GM23248 (cell line): ENCODE results near the gene GPR162.

Experiments
- EZH2 ChIP-seq: fragments of 200-600 bp; sonication (generic); IDR thresholded peaks from 2 replicates; pipeline ENCODE4 v1.6.1; 2018; ENCODE audit warnings: antibody characterized with exemption, mild to moderate bottlenecking; ENCODE audit not compliant: insufficient read depth, poor library complexity, severe bottlenecking
- EZH2phosphoT487 ChIP-seq: fragments of 200-600 bp; sonication (generic); IDR thresholded peaks from 2 replicates; pipeline ENCODE4 v1.6.1; 2018; ENCODE audit warnings: antibody characterized with exemption, moderate library complexity, mild to moderate bottlenecking, low read depth; ENCODE audit not compliant: insufficient read depth

DNA sequence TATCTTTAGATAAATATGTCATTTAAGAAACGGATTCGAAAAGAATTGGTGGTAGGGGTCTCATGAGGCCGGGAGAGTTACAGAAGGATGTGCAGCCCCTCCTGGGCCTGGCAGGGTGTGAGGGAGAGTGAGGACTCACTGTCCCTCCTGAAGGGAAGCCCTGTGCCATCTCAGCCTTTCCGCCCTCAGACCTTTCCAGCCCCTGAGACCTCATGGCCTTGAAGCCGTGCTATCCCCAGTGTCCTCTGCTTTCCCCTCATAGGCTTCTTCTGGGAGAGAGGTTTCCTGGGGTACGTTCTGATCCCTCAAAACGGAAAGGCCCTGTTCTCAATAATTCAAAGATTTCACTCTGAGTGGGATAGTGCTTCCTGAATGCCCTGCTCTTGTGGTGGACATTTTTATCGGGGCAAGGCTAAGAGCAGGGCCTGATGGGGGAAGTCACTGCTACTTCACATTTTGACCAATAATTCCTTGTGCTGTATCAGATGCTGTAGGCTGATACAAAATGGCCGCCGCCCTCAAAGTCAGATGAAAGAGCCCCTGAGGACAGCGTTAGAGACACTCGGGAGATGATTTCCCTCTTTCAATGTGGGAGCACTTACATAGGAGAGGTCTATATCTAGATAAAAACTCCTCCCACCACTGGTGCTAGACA lies 31.0 kb upstream of the GPR162 start:
- TF ChIP-seq EZH2: no peak
- no peak for TF ChIP-seq EZH2phosphoT487
